D721Med (cell line): ENCODE results near the gene CDK5R1.

Experiments
- DNase-seq: peaks from one replicate; pipeline ENCODE4 v3.0.0; 2011; ENCODE audit warnings: low spot score; ENCODE audit not compliant: insufficient read length
- FAIRE-seq: peaks from 2 replicates; lab custom pipeline; 2011; peaks lifted over from hg19 to GRCh38; lab: Jason Lieb, UNC
- CTCF ChIP-seq: IDR thresholded peaks from 2 replicates; pipeline ENCODE4 v1.5.1; 2012; ENCODE audit warnings: mild to moderate bottlenecking, control low read depth; ENCODE audit not compliant: insufficient read depth; ENCODE audit errors: missing control alignments

Gene CDK5R1

GRCh38 chr17:32528825-32529224, 42.0 kb downstream of the CDK5R1 start:
- no peak for TF ChIP-seq CTCF
- DNase-seq: no peak
- no peak for FAIRE-seq

- no peak for FAIRE-seq
- DNase-seq: no peak
- TF ChIP-seq CTCF: no peak
Measured at GRCh38 chr17:32529604-32530003, 42.8 kb downstream of the CDK5R1 start.

GRCh38 chr17:32533296-32533695, 46.5 kb downstream of the CDK5R1 start:
- TF ChIP-seq CTCF: no peak
- no peak for FAIRE-seq
- DNase-seq: no peak

GRCh38 chr17:32536736-32537643, 50.2 kb downstream of the CDK5R1 start:
- FAIRE-seq: no peak
- no peak for TF ChIP-seq CTCF
- DNase-seq: no peak
